ENCODE results near the gene ZSCAN9.

DNA sequence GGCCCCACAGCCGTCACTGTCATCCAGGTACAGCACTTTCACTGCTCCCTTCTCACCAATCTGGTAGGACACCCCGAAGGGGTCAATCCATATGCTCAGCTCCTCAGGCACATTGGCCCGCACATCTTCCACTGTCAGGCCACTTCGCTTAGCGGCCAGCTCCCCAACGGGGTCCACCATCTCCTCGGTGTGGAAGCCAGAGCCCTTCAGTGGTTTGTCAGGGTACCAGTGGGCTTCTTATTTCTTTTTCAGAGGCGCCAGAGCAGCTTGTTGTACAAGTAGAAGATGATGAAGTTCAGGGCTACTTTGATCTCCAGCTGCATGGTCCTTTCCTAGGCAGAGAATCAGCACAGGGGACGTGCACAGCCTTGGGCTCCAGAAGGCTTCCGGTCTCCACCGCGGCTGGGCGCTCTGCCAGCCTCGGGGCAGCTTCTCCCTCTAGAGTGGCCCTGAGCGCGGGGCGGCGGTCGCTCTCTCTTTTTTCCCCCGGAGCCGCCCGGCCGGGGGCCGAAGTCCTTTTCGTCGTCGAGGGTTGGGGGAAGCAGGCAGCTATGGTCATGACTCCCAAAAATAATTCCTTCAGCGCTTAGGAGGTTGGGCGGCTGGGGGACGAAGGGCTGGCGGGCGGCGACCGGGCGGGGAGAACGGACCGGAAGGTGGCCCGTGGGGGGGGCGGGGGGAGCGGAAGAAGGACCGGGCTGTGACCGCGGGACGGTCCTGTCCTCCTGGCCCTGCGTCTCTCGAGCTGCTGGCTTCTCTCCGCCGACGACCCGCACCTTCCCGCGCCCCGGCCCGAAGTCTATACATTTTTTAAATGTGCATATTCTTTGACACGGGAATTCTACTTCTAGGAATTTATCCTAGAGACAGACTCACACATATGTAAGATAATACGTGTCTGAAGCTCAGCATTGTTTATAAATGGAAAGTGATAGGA is 6.5 kb upstream of the ZSCAN9 start:
- TF ChIP-seq, protein P1, sequence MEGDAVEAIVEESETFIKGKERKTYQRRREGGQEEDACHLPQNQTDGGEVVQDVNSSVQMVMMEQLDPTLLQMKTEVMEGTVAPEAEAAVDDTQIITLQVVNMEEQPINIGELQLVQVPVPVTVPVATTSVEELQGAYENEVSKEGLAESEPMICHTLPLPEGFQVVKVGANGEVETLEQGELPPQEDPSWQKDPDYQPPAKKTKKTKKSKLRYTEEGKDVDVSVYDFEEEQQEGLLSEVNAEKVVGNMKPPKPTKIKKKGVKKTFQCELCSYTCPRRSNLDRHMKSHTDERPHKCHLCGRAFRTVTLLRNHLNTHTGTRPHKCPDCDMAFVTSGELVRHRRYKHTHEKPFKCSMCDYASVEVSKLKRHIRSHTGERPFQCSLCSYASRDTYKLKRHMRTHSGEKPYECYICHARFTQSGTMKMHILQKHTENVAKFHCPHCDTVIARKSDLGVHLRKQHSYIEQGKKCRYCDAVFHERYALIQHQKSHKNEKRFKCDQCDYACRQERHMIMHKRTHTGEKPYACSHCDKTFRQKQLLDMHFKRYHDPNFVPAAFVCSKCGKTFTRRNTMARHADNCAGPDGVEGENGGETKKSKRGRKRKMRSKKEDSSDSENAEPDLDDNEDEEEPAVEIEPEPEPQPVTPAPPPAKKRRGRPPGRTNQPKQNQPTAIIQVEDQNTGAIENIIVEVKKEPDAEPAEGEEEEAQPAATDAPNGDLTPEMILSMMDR (IDR thresholded peaks at IDR 0.05; ENCODE audit: low read depth, low read length, poor library complexity, severe bottlenecking) = no peak
- no peak for TF ChIP-seq EZH2phosphoT487 (IDR thresholded peaks at IDR 0.05; ENCODE audit: borderline replicate concordance, low read length)
